ENCODE results near the gene NRXN3. TPM values are rescaled to one million over a fixed set of nuclear protein-coding genes. Genes with fewer than 3 reads are reported as not detected.

Gene NRXN3
- total RNA-seq, 1 donor from 2014 or later, result 1.6 TPM

DNA sequence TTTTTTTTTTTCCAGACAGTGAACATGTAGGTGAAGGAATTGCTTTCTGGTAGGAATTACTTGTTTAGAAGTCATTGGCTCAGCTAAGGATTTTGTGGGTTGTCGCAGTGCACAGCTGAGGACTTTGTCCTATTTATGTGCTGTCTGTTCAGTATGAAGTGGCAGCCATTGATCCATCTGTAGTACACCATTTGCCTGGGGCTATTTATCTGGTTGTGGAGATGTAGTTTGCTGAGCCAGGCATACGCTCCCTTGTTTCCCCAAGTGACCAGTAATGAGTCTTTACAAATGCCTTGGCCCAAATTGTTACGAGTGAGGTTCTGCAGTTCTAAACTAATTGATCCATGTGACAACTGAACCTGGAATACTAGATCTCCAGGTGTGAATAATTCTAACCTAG lies 140.1 kb downstream of the NRXN3 start:
- H3K27me3 ChIP-seq (ENCODE audit: control insufficient read depth, insufficient read depth, low read length), result no peaks in the 10 kb centered on the region
- TF ChIP-seq, protein P1, sequence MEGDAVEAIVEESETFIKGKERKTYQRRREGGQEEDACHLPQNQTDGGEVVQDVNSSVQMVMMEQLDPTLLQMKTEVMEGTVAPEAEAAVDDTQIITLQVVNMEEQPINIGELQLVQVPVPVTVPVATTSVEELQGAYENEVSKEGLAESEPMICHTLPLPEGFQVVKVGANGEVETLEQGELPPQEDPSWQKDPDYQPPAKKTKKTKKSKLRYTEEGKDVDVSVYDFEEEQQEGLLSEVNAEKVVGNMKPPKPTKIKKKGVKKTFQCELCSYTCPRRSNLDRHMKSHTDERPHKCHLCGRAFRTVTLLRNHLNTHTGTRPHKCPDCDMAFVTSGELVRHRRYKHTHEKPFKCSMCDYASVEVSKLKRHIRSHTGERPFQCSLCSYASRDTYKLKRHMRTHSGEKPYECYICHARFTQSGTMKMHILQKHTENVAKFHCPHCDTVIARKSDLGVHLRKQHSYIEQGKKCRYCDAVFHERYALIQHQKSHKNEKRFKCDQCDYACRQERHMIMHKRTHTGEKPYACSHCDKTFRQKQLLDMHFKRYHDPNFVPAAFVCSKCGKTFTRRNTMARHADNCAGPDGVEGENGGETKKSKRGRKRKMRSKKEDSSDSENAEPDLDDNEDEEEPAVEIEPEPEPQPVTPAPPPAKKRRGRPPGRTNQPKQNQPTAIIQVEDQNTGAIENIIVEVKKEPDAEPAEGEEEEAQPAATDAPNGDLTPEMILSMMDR (IDR thresholded peaks at IDR 0.05; ENCODE audit: insufficient read depth, low read length, poor library complexity, severe bottlenecking), result no peak
- H3K36me3 ChIP-seq (ENCODE audit: control insufficient read depth, insufficient read depth, low read length), result no peaks in the 10 kb centered on the region
- H3K4me3 ChIP-seq (ENCODE audit: low read depth, low read length), result no peak overlapping the region
- no peak for DNase-seq (ENCODE audit: low read depth)

- Histone ChIP-seq H3K4me3 (ENCODE audit: low read depth, low read length) (no peak overlapping the region), H3K27me3 (ENCODE audit: control insufficient read depth, insufficient read depth, low read length) (no peaks in the 10 kb centered on the region), H3K36me3 (ENCODE audit: control insufficient read depth, insufficient read depth, low read length) (no peaks in the 10 kb centered on the region)
- DNase-seq (ENCODE audit: low read depth), result no peak
- TF ChIP-seq, protein P1 (IDR thresholded peaks at IDR 0.05; ENCODE audit: insufficient read depth, low read length, poor library complexity, severe bottlenecking), result no peak
These were observed 143.3 kb downstream of the NRXN3 start for GRCh38 chr14:78313499-78313898.

- DNase-seq (ENCODE audit: low read depth), result no peak
- TF ChIP-seq, protein P1 (IDR thresholded peaks at IDR 0.05; ENCODE audit: insufficient read depth, low read length, poor library complexity, severe bottlenecking), result no peak
- no peak overlapping the region for H3K4me3 ChIP-seq (ENCODE audit: low read depth, low read length)
- H3K27me3 ChIP-seq (ENCODE audit: control insufficient read depth, insufficient read depth, low read length), result no peaks in the 10 kb centered on the region
- H3K36me3 ChIP-seq (ENCODE audit: control insufficient read depth, insufficient read depth, low read length), result no peaks in the 10 kb centered on the region
These were observed 144.3 kb downstream of the NRXN3 start for GRCh38 chr14:78314484-78314883.

GRCh38 chr14:78316052-78316451 lies 145.9 kb downstream of the NRXN3 start:
- Histone ChIP-seq H3K27me3 (ENCODE audit: control insufficient read depth, insufficient read depth, low read length) (no peaks in the 10 kb centered on the region), H3K36me3 (ENCODE audit: control insufficient read depth, insufficient read depth, low read length) (no peaks in the 10 kb centered on the region), H3K4me3 (ENCODE audit: low read depth, low read length) (no peak overlapping the region)
- TF ChIP-seq, protein P1 (IDR thresholded peaks at IDR 0.05; ENCODE audit: insufficient read depth, low read length, poor library complexity, severe bottlenecking), result no peak
- no peak for DNase-seq (ENCODE audit: low read depth)

- H3K36me3 ChIP-seq (ENCODE audit: control insufficient read depth, insufficient read depth, low read length), result no peaks in the 10 kb centered on the region
- no peak for DNase-seq (ENCODE audit: low read depth)
- TF ChIP-seq, protein P1 (IDR thresholded peaks at IDR 0.05; ENCODE audit: insufficient read depth, low read length, poor library complexity, severe bottlenecking), result no peak
- H3K27me3 ChIP-seq (ENCODE audit: control insufficient read depth, insufficient read depth, low read length), result no peaks in the 10 kb centered on the region
- no peak overlapping the region for H3K4me3 ChIP-seq (ENCODE audit: low read depth, low read length)
These were observed 146.6 kb downstream of the NRXN3 start for GRCh38 chr14:78316786-78317185.

DNA sequence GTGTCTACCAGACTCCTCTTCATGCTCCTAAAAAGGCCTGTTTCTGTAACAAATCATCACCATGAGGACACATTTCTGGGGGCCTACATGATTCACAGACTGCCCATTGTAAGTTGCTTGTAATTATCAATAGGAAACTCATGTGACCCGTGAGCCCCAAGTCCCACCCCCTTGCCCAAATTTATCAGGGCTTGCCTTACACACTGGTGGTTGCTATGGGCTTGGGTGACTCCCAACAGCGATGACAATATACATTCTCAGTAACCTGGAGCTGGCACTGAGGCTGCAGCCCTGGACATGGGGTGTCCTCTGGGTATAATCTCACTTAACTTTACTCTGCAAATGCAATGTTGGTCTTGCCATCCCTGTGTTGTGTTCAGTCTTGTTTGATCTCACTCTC lies 149.2 kb downstream of the NRXN3 start:
- no peak for DNase-seq (ENCODE audit: low read depth)
- Histone ChIP-seq H3K27me3 (ENCODE audit: control insufficient read depth, insufficient read depth, low read length) (no peaks in the 10 kb centered on the region), H3K36me3 (ENCODE audit: control insufficient read depth, insufficient read depth, low read length) (no peaks in the 10 kb centered on the region), H3K4me3 (ENCODE audit: low read depth, low read length) (no peak overlapping the region)
- TF ChIP-seq, protein P1 (IDR thresholded peaks at IDR 0.05; ENCODE audit: insufficient read depth, low read length, poor library complexity, severe bottlenecking), result no peak
